Chondrocyte (in vitro differentiated cells): Measurements from ENCODE around the gene TRPC1. TPM values are rescaled to one million over a fixed set of nuclear protein-coding genes. Genes with fewer than 3 reads are reported as not detected.

Source experiments
- DNase-seq: peaks from one replicate; pipeline ENCODE4 v3.0.0; 2021; ENCODE audit warnings: mixed read lengths, low spot score
- H3K27ac Mint-ChIP-seq: one replicate; pipeline ENCODE4 v1.8.0; 2021; ENCODE audit warnings: mild to moderate bottlenecking, moderate library complexity, mixed read lengths; ENCODE audit not compliant: unreplicated experiment
- H3K27me3 Mint-ChIP-seq: 2 replicates; pipeline ENCODE4 v1.8.0; 2021; ENCODE audit warnings: low read depth, mixed read lengths
- H3K36me3 Mint-ChIP-seq: 2 replicates; pipeline ENCODE4 v1.8.0; 2021; ENCODE audit warnings: low read depth, mixed read lengths
- H3K4me1 Mint-ChIP-seq: 2 replicates; pipeline ENCODE4 v1.8.0; 2021; ENCODE audit warnings: low read depth, mild to moderate bottlenecking, mixed read lengths
- H3K4me3 Mint-ChIP-seq: one replicate; pipeline ENCODE4 v1.8.0; 2021; ENCODE audit warnings: mild to moderate bottlenecking, moderate library complexity, mixed read lengths; ENCODE audit not compliant: unreplicated experiment
- H3K9me3 Mint-ChIP-seq: 2 replicates; pipeline ENCODE4 v1.8.0; 2021; ENCODE audit warnings: low read depth, mixed read lengths
- total RNA-seq: library from RNA; stranded (reverse); gene quantifications from 3 replicates; pipeline ENCODE4 v1.2.1, GENCODE V29; 2021
- TF ChIP-seq, protein P1 (sequence below): fragments of 200-600 bp; sonication (generic); IDR thresholded peaks from 2 replicates; pipeline ENCODE4 v1.5.0; 2021; ENCODE audit warnings: antibody characterized with exemption, mild to moderate bottlenecking, moderate library complexity

TRPC1 gene
- total RNA-seq, 1 donor from 2014 or later, result 15.1 TPM

GRCh38 chr3:142846779-142847577 is 123.1 kb downstream of the TRPC1 start:
- no peaks in the 10 kb centered on the region for H3K9me3 Mint-ChIP-seq
- no peak overlapping the region for H3K4me3 Mint-ChIP-seq
- no peaks in the 10 kb centered on the region for H3K36me3 Mint-ChIP-seq
- DNase-seq, result no peak
- H3K27ac Mint-ChIP-seq, result no peak overlapping the region
- TF ChIP-seq, protein P1, sequence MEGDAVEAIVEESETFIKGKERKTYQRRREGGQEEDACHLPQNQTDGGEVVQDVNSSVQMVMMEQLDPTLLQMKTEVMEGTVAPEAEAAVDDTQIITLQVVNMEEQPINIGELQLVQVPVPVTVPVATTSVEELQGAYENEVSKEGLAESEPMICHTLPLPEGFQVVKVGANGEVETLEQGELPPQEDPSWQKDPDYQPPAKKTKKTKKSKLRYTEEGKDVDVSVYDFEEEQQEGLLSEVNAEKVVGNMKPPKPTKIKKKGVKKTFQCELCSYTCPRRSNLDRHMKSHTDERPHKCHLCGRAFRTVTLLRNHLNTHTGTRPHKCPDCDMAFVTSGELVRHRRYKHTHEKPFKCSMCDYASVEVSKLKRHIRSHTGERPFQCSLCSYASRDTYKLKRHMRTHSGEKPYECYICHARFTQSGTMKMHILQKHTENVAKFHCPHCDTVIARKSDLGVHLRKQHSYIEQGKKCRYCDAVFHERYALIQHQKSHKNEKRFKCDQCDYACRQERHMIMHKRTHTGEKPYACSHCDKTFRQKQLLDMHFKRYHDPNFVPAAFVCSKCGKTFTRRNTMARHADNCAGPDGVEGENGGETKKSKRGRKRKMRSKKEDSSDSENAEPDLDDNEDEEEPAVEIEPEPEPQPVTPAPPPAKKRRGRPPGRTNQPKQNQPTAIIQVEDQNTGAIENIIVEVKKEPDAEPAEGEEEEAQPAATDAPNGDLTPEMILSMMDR, result no peak
- no peaks in the 10 kb centered on the region for H3K27me3 Mint-ChIP-seq
- H3K4me1 Mint-ChIP-seq, result no peaks in the 10 kb centered on the region

DNA sequence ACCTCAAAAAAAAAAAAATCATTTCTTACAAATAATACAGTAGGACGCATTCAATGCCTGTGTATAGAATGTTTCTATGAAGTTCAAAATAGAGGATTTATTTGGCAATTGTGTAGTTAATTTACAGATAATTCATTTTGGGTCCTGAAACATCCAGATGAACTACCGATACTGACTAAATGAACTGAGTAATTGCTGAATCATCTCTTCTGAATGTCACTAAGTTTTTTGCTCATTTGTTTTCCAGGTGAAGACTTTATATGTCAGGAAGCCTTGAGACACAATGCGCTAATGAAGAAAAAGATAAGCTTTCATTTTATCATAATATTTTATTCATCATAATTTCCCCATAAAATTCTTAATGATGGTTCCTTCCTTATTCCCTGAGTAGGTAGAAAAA is 125.3 kb downstream of the TRPC1 start:
- TF ChIP-seq, protein P1, result no peak
- no peaks in the 10 kb centered on the region for H3K9me3 Mint-ChIP-seq
- H3K27me3 Mint-ChIP-seq, result no peaks in the 10 kb centered on the region
- H3K36me3 Mint-ChIP-seq, result no peaks in the 10 kb centered on the region
- peaks cover 8% of the 10 kb centered on the region for H3K4me1 Mint-ChIP-seq
- no peak overlapping the region for H3K4me3 Mint-ChIP-seq
- H3K27ac Mint-ChIP-seq, result no peak overlapping the region
- no peak for DNase-seq

DNA sequence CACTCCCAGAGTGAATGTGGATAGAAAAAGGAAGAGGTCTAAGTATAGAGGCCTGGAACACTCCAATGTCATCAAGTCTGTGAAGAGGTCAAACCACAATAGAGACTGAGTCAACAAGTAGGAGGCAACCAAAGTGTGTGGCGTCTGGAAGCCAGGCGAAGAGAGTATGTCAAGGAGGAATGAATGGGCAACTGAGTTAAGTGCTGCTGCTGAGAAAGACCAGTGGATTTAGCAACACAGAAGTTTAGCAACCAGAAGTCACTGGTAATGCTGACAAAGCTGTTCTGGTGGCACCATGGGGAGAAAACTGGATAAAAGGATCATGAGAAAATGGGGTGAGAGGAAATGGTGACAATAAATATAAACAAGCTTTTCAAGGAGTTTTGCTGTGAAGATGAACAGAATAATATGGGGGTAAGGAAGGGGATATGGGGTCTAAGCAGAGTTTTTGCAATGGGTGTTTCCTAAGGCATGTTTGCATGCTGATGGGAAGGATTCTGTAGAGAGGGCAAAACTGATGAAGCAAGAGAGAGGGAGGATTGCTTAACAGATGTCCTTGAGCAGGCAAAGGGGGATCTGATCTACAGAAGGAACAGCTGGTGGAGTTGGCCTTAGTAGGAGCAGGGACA is 126.7 kb downstream of the TRPC1 start:
- TF ChIP-seq, protein P1, result no peak
- Mint-ChIP-seq H3K27me3 (no peaks in the 10 kb centered on the region), H3K27ac (no peak overlapping the region), H3K36me3 (no peaks in the 10 kb centered on the region), H3K4me1 (peaks cover 8% of the 10 kb centered on the region), H3K9me3 (no peaks in the 10 kb centered on the region), H3K4me3 (no peak overlapping the region)
- DNase-seq, result no peak

- Mint-ChIP-seq H3K9me3 (no peaks in the 10 kb centered on the region), H3K4me3 (no peak overlapping the region), H3K36me3 (no peaks in the 10 kb centered on the region), H3K4me1 (peaks cover 8% of the 10 kb centered on the region), H3K27ac (no peak overlapping the region), H3K27me3 (peaks cover 1% of the 10 kb centered on the region)
- TF ChIP-seq, protein P1, result no peak
- DNase-seq, result no peak
Measured at GRCh38 chr3:142852009-142852408, 128.2 kb downstream of the TRPC1 start.

- Mint-ChIP-seq H3K27ac (no peak overlapping the region), H3K36me3 (no peaks in the 10 kb centered on the region), H3K27me3 (peaks cover 3% of the 10 kb centered on the region), H3K4me1 (peaks cover 8% of the 10 kb centered on the region), H3K4me3 (no peak overlapping the region), H3K9me3 (no peaks in the 10 kb centered on the region)
- TF ChIP-seq, protein P1, result no peak
- no peak for DNase-seq
Measured at GRCh38 chr3:142853270-142854168, 129.7 kb downstream of the TRPC1 start.
